Epithelial cell of proximal tubule (primary cell): ENCODE measurements around the gene PDE7B. TPM values are rescaled to one million over a fixed set of nuclear protein-coding genes. Genes with fewer than 3 reads are reported as not detected.
"Not testable (repeated sequence)": the region's sequence is repeated elsewhere in the genome, so short reads cannot be mapped to it uniquely, and the experiment has no call there.

Experiments used
- DNase-seq: peaks from one replicate; pipeline ENCODE4 v3.0.0-alpha.2; 2011; ENCODE audit warnings: low read depth
- H3K4me3 ChIP-seq: 2 replicates; pipeline ENCODE4 v1.5.1; 2011; ENCODE audit warnings: low read depth, mild to moderate bottlenecking, low read length
- CTCF ChIP-seq: conservative IDR thresholded peaks from 2 replicates; pipeline ENCODE4 v1.5.1; 2012; ENCODE audit warnings: low read depth, mild to moderate bottlenecking, low read length
- total RNA-seq: library from RNA; depleted of rRNA; stranded (reverse); fragments of >200 nt; gene quantifications from 2 replicates; pipeline ENCODE4 v1.2.3, GENCODE V29; 2015

Gene PDE7B
- total RNA-seq, 1 donor from 2014 or later = 2.4 TPM

GRCh38 chr6:136213853-136214252, 362.4 kb downstream of the PDE7B start:
- no peak for TF ChIP-seq CTCF
- no peak overlapping the region for H3K4me3 ChIP-seq
- DNase-seq = no peak

GRCh38 chr6:136216503-136217401, 365.3 kb downstream of the PDE7B start:
- no peak overlapping the region for H3K4me3 ChIP-seq
- no peak for TF ChIP-seq CTCF
- no peak for DNase-seq

- not testable (repeated sequence) for DNase-seq, H3K4me3 ChIP-seq
These were observed 373.5 kb downstream of the PDE7B start for GRCh38 chr6:136224974-136225373.

- no peak overlapping the region for H3K4me3 ChIP-seq
- TF ChIP-seq CTCF = no peak
- peak; percentile 26 for DNase-seq
These were observed 374.0 kb downstream of the PDE7B start for GRCh38 chr6:136225496-136225895.

GRCh38 chr6:136226027-136226673, 374.6 kb downstream of the PDE7B start:
- DNase-seq = peak; percentile 19
- peak overlapping the region; percentile 39 for H3K4me3 ChIP-seq
- TF ChIP-seq CTCF = peak; percentile 100

- H3K4me3 ChIP-seq = peak overlapping the region; percentile 39
- peak; percentile 96 for DNase-seq
- no peak for TF ChIP-seq CTCF
These were observed 375.3 kb downstream of the PDE7B start for GRCh38 chr6:136226674-136227377.

GRCh38 chr6:136228814-136229213, 377.3 kb downstream of the PDE7B start:
- H3K4me3 ChIP-seq = no peak overlapping the region
- no peak for TF ChIP-seq CTCF
- no peak for DNase-seq
